Hindlimb muscle (tissue), 1 donor: ENCODE results near the gene MAS1. TPM values are rescaled to one million over a fixed set of nuclear protein-coding genes. Genes with fewer than 3 reads are reported as not detected.
"Not testable (repeated sequence)": the region's sequence is repeated elsewhere in the genome, so short reads cannot be mapped to it uniquely, and the experiment has no call there.

Experiments
- DNase-seq: peaks from one replicate; pipeline ENCODE4 v3.0.0-alpha.2; 2013
- polyA plus RNA-seq: library from polyadenylated mRNA; unstranded; fragments of 120-200 nt; gene quantifications from one replicate; pipeline ENCODE4 v1.2.1, GENCODE V29; 2013; ENCODE audit not compliant: insufficient read length

The MAS1 gene
- polyA plus RNA-seq, 1 donor, result 0.25 TPM

GRCh38 chr6:159919011-159919511 is 28.3 kb downstream of the MAS1 start:
- no peak for DNase-seq

- DNase-seq, result no peak
Measured at GRCh38 chr6:159919800-159920199, 29.0 kb downstream of the MAS1 start.

GRCh38 chr6:159924150-159924549 is 33.4 kb downstream of the MAS1 start:
- DNase-seq, result not testable (repeated sequence)

- DNase-seq, result no peak
Measured at GRCh38 chr6:159926542-159927203, 35.9 kb downstream of the MAS1 start.

- DNase-seq, result no peak
Measured at GRCh38 chr6:159929819-159930218, 39.0 kb downstream of the MAS1 start.

DNA sequence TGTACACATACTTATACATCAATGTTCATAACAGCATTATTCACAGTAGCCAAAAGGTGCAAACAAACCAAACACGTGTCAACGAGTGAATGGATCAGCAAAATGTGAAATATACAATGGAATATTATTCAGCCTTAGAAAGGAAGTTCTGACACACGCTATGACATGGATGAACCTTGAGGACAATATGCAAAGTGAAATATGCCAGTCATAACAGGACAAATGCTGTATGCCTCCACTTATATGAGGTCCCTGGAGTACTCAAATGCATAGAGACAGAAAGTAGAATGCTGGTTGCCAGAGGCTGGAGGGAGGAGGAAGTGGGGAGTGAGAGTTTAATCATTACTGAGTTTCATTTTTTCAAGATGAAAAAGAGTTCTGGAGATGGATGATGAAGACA is 40.3 kb downstream of the MAS1 start:
- no peak for DNase-seq

DNA sequence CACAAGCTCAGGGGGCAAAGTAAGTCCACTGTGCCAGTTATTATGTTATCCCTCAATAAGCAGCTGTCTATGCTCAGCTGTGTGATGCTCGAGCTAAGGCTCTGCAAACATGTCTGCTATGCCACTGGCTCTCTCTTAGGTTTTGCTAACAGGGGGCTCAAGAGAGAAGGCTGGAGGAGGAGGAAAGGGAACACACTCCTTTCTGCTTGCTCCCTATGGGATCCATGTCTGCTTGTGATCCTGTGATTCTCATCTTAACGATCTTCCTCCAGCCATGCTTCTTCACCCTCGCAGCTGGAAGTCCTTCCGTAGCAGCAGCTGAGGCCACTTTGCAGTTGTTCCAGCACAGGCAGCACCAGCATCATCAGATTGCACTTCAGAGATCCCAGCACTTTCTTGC is 41.1 kb downstream of the MAS1 start:
- DNase-seq, result no peak

GRCh38 chr6:159933077-159933476 is 42.3 kb downstream of the MAS1 start:
- no peak for DNase-seq

DNA sequence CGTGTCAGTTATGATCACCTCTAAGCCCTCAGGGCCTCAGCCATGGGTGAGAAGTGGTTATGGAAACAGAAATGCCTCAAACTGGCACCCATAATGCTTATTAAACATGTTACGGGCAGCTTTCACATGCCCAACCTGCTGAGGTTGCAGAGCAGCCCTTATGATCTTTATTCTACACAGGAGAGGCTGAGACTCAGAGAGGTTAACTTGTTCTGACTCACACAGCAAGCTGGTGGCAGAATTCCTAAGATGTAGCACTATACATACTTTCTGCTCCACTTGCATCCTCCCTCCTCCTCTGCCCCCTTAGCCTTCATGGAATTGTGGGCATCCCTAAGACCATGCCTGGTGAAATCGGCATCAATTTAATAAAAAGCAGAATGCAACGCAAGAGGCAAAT is 43.4 kb downstream of the MAS1 start:
- DNase-seq, result no peak

DNA sequence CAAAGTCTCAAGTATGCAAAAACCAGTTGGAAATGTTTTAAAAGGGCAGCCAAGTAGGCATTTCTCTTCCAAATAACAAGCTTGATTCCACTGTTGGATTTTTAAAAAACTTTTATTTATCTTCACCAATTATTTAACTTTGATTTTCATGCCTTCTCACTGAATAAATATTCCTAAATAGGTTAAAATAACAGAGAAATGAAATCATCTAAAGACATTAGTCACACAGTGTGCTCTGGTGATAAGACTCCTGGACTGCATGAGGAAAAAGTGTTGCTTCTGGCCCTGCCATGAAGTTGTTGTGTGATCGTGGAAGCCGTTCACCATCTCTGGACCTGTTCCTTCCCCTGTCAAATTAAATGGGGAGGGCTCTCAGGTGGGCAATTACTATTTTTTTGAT is 44.3 kb downstream of the MAS1 start:
- DNase-seq, result no peak

GRCh38 chr6:159935633-159936032 is 44.8 kb downstream of the MAS1 start:
- no peak for DNase-seq

GRCh38 chr6:159939591-159940016 is 48.8 kb downstream of the MAS1 start:
- DNase-seq, result no peak

Other genes with a start within 250 kb of the MAS1 start
- 95.9 TPM for gene SOD2, start 197.7 kb upstream of the MAS1 start, polyA plus RNA-seq
- 67.6 TPM for gene WTAP, start 163.5 kb upstream of the MAS1 start, polyA plus RNA-seq
- gene ACAT2, start 128.9 kb upstream of the MAS1 start, polyA plus RNA-seq, result 15.1 TPM
- 197 TPM for gene TCP1, start 101.4 kb upstream of the MAS1 start, polyA plus RNA-seq
- gene MRPL18, start 100.5 kb upstream of the MAS1 start, polyA plus RNA-seq, result 69.6 TPM
- 0.39 TPM for gene PNLDC1, start 90.7 kb upstream of the MAS1 start, polyA plus RNA-seq
- 146 TPM for gene IGF2R, start 78.1 kb downstream of the MAS1 start, polyA plus RNA-seq
- gene SLC22A1, start 230.8 kb downstream of the MAS1 start, polyA plus RNA-seq, result 0.77 TPM